Neural cell (in vitro differentiated cells): ENCODE data around the gene COPG1.

Source experiments
- EP300 ChIP-seq: fragments of 450-650 bp; conservative IDR thresholded peaks from 2 replicates; pipeline ENCODE4 v1.6.1; 2014; ENCODE audit warnings: antibody characterized with exemption, mild to moderate bottlenecking, moderate library complexity; ENCODE audit not compliant: poor library complexity, severe bottlenecking
- EZH2 ChIP-seq: fragments of 200-600, 300-800 bp; shearing (Covaris generic), sonication (generic); IDR thresholded peaks from 2 replicates; pipeline ENCODE4 v1.6.1; 2014; ENCODE audit warnings: antibody characterized with exemption, low read length, borderline replicate concordance, mild to moderate bottlenecking; ENCODE audit not compliant: insufficient read depth, poor library complexity, severe bottlenecking
- MXI1 ChIP-seq: fragments of 450-650 bp; conservative IDR thresholded peaks from 2 replicates; pipeline ENCODE4 v1.6.1; 2014; ENCODE audit warnings: antibody characterized with exemption, mild to moderate bottlenecking; ENCODE audit not compliant: poor library complexity, severe bottlenecking
- POLR2AphosphoS5 ChIP-seq: IDR thresholded peaks from 2 replicates; pipeline ENCODE4 v1.6.1; 2012
- REST ChIP-seq: IDR thresholded peaks from 2 replicates; pipeline ENCODE4 v1.6.1; 2012; ENCODE audit warnings: borderline replicate concordance
- TAF1 ChIP-seq: IDR thresholded peaks from 2 replicates; pipeline ENCODE4 v1.6.1; 2012; ENCODE audit warnings: low read depth
- TF ChIP-seq, protein P1 (sequence below): fragments of 450-650 bp; IDR thresholded peaks from 2 replicates; pipeline ENCODE4 v1.5.1; 2014; ENCODE audit warnings: antibody characterized with exemption, mild to moderate bottlenecking, moderate library complexity; ENCODE audit not compliant: poor library complexity, severe bottlenecking

- TF ChIP-seq, protein P1, sequence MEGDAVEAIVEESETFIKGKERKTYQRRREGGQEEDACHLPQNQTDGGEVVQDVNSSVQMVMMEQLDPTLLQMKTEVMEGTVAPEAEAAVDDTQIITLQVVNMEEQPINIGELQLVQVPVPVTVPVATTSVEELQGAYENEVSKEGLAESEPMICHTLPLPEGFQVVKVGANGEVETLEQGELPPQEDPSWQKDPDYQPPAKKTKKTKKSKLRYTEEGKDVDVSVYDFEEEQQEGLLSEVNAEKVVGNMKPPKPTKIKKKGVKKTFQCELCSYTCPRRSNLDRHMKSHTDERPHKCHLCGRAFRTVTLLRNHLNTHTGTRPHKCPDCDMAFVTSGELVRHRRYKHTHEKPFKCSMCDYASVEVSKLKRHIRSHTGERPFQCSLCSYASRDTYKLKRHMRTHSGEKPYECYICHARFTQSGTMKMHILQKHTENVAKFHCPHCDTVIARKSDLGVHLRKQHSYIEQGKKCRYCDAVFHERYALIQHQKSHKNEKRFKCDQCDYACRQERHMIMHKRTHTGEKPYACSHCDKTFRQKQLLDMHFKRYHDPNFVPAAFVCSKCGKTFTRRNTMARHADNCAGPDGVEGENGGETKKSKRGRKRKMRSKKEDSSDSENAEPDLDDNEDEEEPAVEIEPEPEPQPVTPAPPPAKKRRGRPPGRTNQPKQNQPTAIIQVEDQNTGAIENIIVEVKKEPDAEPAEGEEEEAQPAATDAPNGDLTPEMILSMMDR: no peak
- TF ChIP-seq EZH2 (no peak), EP300 (no peak), POLR2AphosphoS5 (no peak), TAF1 (no peak), REST (no peak), MXI1 (no peak)
Observed at GRCh38 chr3:129291236-129291886, 42.0 kb downstream of the COPG1 start.
